GM18907 (cell line): Measurements from ENCODE around the gene TARBP2.

ENCODE experiments used
- ATAC-seq: cut with Tn5 transposase; IDR thresholded peaks from one replicate; pipeline ENCODE4 v1.9.1; 2021; ENCODE audit warnings: mild to moderate bottlenecking, moderate library complexity; ENCODE audit not compliant: unreplicated experiment

The TARBP2 gene

GRCh38 chr12:53552361-53553327 lies 51.6 kb downstream of the TARBP2 start:
- no peak for ATAC-seq
